ENCODE results near the gene ITGB7. TPM values are rescaled to one million over a fixed set of nuclear protein-coding genes. Genes with fewer than 3 reads are reported as not detected.

Gene ITGB7
- polyA plus RNA-seq, 1 of the 3 experiments (the other 2 are of a cell fraction): 0.25 TPM

GRCh38 chr12:53233671-53234121 lies 26.6 kb upstream of the ITGB7 start:
- Histone ChIP-seq H3F3A (replicated peaks; ENCODE audit: insufficient read depth) (peaks cover 13% of the 10 kb centered on the region), H2AFZ (ENCODE audit: low read depth) (peak overlapping the region; percentile 59; the same call in 1 of the 2 replicates), H3K9me2 (no peaks in the 10 kb centered on the region), H3K27ac (ENCODE audit: low read depth in 2 of 2, low read length in 1 of 2) (peak overlapping the region in 1 of 2 experiments; percentile 85; a peak in 2 of 4 replicates), H3K79me2 (ENCODE audit: insufficient read depth) (peaks cover 5% of the 10 kb centered on the region; the same call in 1 of the 2 replicates), H3K4me2 (peak overlapping the region; percentile 84), H3K36me3 (replicated peaks in 1 of 2; ENCODE audit: control insufficient read depth in 1 of 2, insufficient read depth in 2 of 2, low read length in 1 of 2) (no peaks in the 10 kb centered on the region), H3K9me3 (no peaks in the 10 kb centered on the region), H3K4me1 (ENCODE audit: control insufficient read depth in 1 of 2, insufficient read depth in 2 of 2, low read depth in 1 of 2, low read length in 1 of 2) (peaks cover 33 to 52% of the 10 kb centered on the region in 2 experiments; a peak in 3 of 4 replicates), H3K4me3 (ENCODE audit: low read depth in 2 of 2, low read length in 1 of 2) (peak overlapping the region in 1 of 2 experiments; percentile 7; a peak in 1 of 4 replicates), H3K9ac (no peak overlapping the region), H3K27me3 (ENCODE audit: insufficient read depth) (no peaks in the 10 kb centered on the region), H4K20me1 (ENCODE audit: insufficient read depth) (no peaks in the 10 kb centered on the region)
- 71% methylated on average over 4 of the region's 7 CpGs for WGBS (ENCODE audit: low lambda C conversion rate)
- no peak for TF ChIP-seq GABPA (IDR thresholded peaks at IDR 0.05; ENCODE audit: low read depth)
- 0 out of 2 replicates have a peak, but pooled peaks have one; percentile 6 for TF ChIP-seq CTCF (IDR thresholded peaks at IDR 0.05)
- POLR2A ChIA-PET: interaction anchor here (1.2 to 1.5 kb wide), 2 partner anchors 10 to 53 kb away, joined by 4 to 8 read pairs; partner anchors contain the start of genes CSAD and ZNF740
- DNase-seq: no peak
- CTCF ChIA-PET: interaction anchor here (0.7 to 4.5 kb wide), 7 partner anchors 9 to 187 kb away, joined by 3 to 19 read pairs (median 4); partner anchors contain the start of gene ESPL1

GRCh38 chr12:53232646-53233461 lies 25.8 kb upstream of the ITGB7 start:
- peak overlapping the region; percentile 67 for H3K9ac ChIP-seq
- H3K27me3 ChIP-seq (ENCODE audit: insufficient read depth): no peaks in the 10 kb centered on the region
- WGBS (ENCODE audit: low lambda C conversion rate): 40% methylated on average over 11 of the region's 11 CpGs
- peak overlapping the region; percentile 50 to 85 for H3K27ac ChIP-seq (ENCODE audit: low read depth in 2 of 2, low read length in 1 of 2)
- H3K4me3 ChIP-seq (ENCODE audit: low read depth in 2 of 2, low read length in 1 of 2): peak overlapping the region; percentile 52 to 62
- H2AFZ ChIP-seq (ENCODE audit: low read depth): peak overlapping the region; percentile 72; the same call in 1 of the 2 replicates
- H3K79me2 ChIP-seq (ENCODE audit: insufficient read depth): peaks cover 5% of the 10 kb centered on the region; the same call in 1 of the 2 replicates
- peaks cover 0 to 2% of the 10 kb centered on the region in 2 experiments for H3K36me3 ChIP-seq (replicated peaks in 1 of 2; ENCODE audit: control insufficient read depth in 1 of 2, insufficient read depth in 2 of 2, low read length in 1 of 2)
- peak overlapping the region; percentile 84 for H3K4me2 ChIP-seq
- POLR2A ChIA-PET: no interaction called here
- CTCF ChIA-PET: interaction anchor here (1.5 to 4.5 kb wide), 5 partner anchors 10 to 35 kb away, joined by 3 to 19 read pairs (median 5); partner anchors contain the start of gene ESPL1
- DNase-seq: peak; percentile 75
- H3K9me3 ChIP-seq: no peaks in the 10 kb centered on the region
- H4K20me1 ChIP-seq (ENCODE audit: insufficient read depth): no peaks in the 10 kb centered on the region
- H3K4me1 ChIP-seq (ENCODE audit: control insufficient read depth in 1 of 2, insufficient read depth in 2 of 2, low read depth in 1 of 2, low read length in 1 of 2): peaks cover 33 to 52% of the 10 kb centered on the region in 2 experiments; a peak in 3 of 4 replicates
- H3F3A ChIP-seq (replicated peaks; ENCODE audit: insufficient read depth): peaks cover 13% of the 10 kb centered on the region
- H3K9me2 ChIP-seq: no peaks in the 10 kb centered on the region
- TF ChIP-seq CHD2 (IDR thresholded peaks at IDR 0.05; ENCODE audit: low read length, partially characterized antibody) (no peak), TEAD4 (IDR thresholded peaks at IDR 0.05; ENCODE audit: borderline replicate concordance, insufficient read depth) (no peak), REST (IDR thresholded peaks at IDR 0.05; ENCODE audit: low read depth, low read length) (no peak), MAX (IDR thresholded peaks at IDR 0.05; ENCODE audit: low read depth) (no peak), TCF12 (IDR thresholded peaks at IDR 0.05) (no peak), ZBTB33 (IDR thresholded peaks at IDR 0.05; ENCODE audit: borderline replicate concordance, low read depth) (no peak), GATA2 (CRISPR knock-in tag; IDR thresholded peaks at IDR 0.05) (no peak), SIN3A (IDR thresholded peaks at IDR 0.05; ENCODE audit: borderline replicate concordance, low read depth, low read length) (no peak), FOXJ3 (CRISPR knock-in tag; IDR thresholded peaks at IDR 0.05) (no peak), MEF2A (IDR thresholded peaks at IDR 0.05; ENCODE audit: borderline replicate concordance, low read depth) (no peak), FOSL2 (IDR thresholded peaks at IDR 0.05; ENCODE audit: borderline replicate concordance, low read depth) (no peak), POLR2AphosphoS5 (IDR thresholded peaks at IDR 0.05; ENCODE audit: low read depth, low read length) (no peak), YY1 (IDR thresholded peaks at IDR 0.05; ENCODE audit: low read depth) (no peak), FOXM1 (IDR thresholded peaks at IDR 0.05; ENCODE audit: low read depth) (no peak)
